Thymus (tissue), 11 donors: ENCODE data around the gene FANCL. TPM values are rescaled to one million over a fixed set of nuclear protein-coding genes. Genes with fewer than 3 reads are reported as not detected.
"Not testable (repeated sequence)": the region's sequence is repeated elsewhere in the genome, so short reads cannot be mapped to it uniquely, and the experiment has no call there.

Experiments
- DNase-seq, 9 donors: peaks; one replicate each; pipeline ENCODE4 v3.0.0-alpha.2; 2013; ENCODE audit warnings: low spot score in 9 of 9, low read depth in 6 of 9, missing footprints in 1 of 9
- H3K27ac ChIP-seq, 2 donors: one replicate each; pipeline ENCODE4 v1.5.1; 2013; ENCODE audit warnings: control low read depth in 1 of 2, low read depth in 1 of 2, low read length in 1 of 2, mild to moderate bottlenecking in 1 of 2, moderate library complexity in 1 of 2
- H3K27me3 ChIP-seq, 2 donors: one replicate each; pipeline ENCODE4 v1.5.1; 2013; ENCODE audit warnings: low read length in 1 of 2; ENCODE audit not compliant: control insufficient read depth in 2 of 2, insufficient read depth in 1 of 2
- H3K36me3 ChIP-seq, 2 donors: one replicate each; pipeline ENCODE4 v1.5.1; 2013; ENCODE audit warnings: low read length in 1 of 2, mild to moderate bottlenecking in 1 of 2, moderate library complexity in 1 of 2; ENCODE audit not compliant: control insufficient read depth in 2 of 2, insufficient read depth in 2 of 2
- H3K4me1 ChIP-seq, 2 donors: one replicate each; pipeline ENCODE4 v1.5.1; 2013; ENCODE audit warnings: low read length in 2 of 2; ENCODE audit not compliant: control insufficient read depth in 2 of 2, insufficient read depth in 2 of 2
- H3K4me3 ChIP-seq, 2 donors: one replicate each; pipeline ENCODE4 v1.5.1; 2013; ENCODE audit warnings: low read length in 2 of 2, control low read depth in 1 of 2, mild to moderate bottlenecking in 1 of 2
- H3K9me3 ChIP-seq, 2 donors: one replicate each; pipeline ENCODE4 v1.5.1; 2013; ENCODE audit warnings: low read length in 1 of 2, mild to moderate bottlenecking in 1 of 2; ENCODE audit not compliant: control insufficient read depth in 2 of 2, insufficient read depth in 1 of 2
- WGBS: extraction: QIAGEN DNeasy Blood & Tissue Kit; methylation state at CpG from one replicate; pipeline ENCODE4 v1.1.7; 2013; 5-methylcytosine and 5-hydroxymethylcytosine counted together
- polyA plus RNA-seq: library from polyadenylated mRNA; stranded (reverse); fragments of 200-250 nt; gene quantifications from one replicate; pipeline ENCODE4 v1.2.3, GENCODE V29; 2013
- total RNA-seq: library from RNA; stranded (reverse); fragments of 120-200 nt; gene quantifications from one replicate; pipeline ENCODE4 v1.2.4, GENCODE V29; 2013
- donor health status: healthy.

FANCL gene
- total and polyA plus RNA-seq, 2 donors = 26.9 to 29.4 TPM

DNA sequence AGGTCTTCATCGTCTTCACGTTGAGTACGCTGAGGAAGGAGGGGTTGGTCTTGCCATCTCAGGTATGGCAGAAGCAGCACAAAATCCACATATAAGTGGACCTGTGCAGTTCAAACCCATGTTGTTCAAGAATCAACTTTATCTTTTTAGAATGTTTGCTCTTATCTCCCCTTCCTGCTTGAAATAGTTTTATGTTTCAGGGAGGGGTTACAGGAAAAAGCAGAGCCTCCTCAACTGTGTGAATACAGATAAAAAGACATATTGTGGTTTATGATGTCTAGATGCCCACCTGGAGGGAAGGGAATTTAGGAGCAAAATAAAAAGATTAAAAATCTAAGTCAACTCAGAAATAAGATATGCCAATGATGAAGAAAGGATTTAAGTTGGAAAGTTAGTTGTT is 118.6 kb downstream of the FANCL start:
- Histone ChIP-seq H3K4me1 (no peaks in the 10 kb centered on the region), H3K27ac (no peak overlapping the region), H3K4me3 (no peak overlapping the region), H3K36me3 (no peaks in the 10 kb centered on the region), H3K27me3 (no peaks in the 10 kb centered on the region), H3K9me3 (no peaks in the 10 kb centered on the region)
- 95% methylated on average over 3 of the region's 3 CpGs for WGBS
- no peak for DNase-seq

GRCh38 chr2:58122040-58122439 is 119.1 kb downstream of the FANCL start:
- Histone ChIP-seq H3K9me3 (no peaks in the 10 kb centered on the region), H3K27ac (no peak overlapping the region), H3K4me1 (no peaks in the 10 kb centered on the region), H3K36me3 (no peaks in the 10 kb centered on the region), H3K27me3 (no peaks in the 10 kb centered on the region), H3K4me3 (no peak overlapping the region)
- WGBS = 97% methylated on average over 3 of the region's 3 CpGs
- no peak for DNase-seq

- H3K9me3 ChIP-seq = no peaks in the 10 kb centered on the region
- WGBS = 99% methylated on average over 5 of the region's 5 CpGs
These were observed 120.4 kb downstream of the FANCL start for GRCh38 chr2:58120626-58121229.

DNA sequence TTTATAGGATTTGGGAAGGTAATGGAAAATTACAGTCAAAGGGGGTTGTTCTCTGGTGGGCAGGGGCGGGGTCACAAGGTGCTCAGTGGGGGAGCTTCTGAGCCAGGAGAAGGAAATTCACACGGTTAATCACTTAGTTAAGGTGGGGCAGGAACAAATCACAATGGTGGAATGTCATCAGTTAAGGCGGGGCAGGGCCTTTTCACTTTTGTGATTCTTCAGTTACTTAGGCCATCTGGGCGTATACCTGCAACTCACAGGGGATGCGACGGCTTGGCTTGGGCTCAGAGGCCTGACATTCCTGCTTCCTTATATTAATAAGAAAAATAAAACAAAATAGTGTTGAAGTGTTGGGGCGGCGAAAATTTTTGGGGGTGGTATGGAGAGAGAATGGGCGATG is 127.6 kb downstream of the FANCL start:
- not testable (repeated sequence) for H3K4me1 ChIP-seq, H3K27ac ChIP-seq, H3K9me3 ChIP-seq, H3K27me3 ChIP-seq, H3K36me3 ChIP-seq, DNase-seq, H3K4me3 ChIP-seq
- 93% methylated on average over 9 of the region's 9 CpGs for WGBS

More at GRCh38 chr2:58120626-58121229, 120.4 kb downstream of the FANCL start:
- Histone ChIP-seq H3K4me1 (no peaks in the 10 kb centered on the region), H3K4me3 (no peak overlapping the region), H3K36me3 (no peaks in the 10 kb centered on the region), H3K27me3 (no peaks in the 10 kb centered on the region), H3K27ac (no peak overlapping the region)
- DNase-seq = no peak

GRCh38 chr2:58110765-58111164 is 130.4 kb downstream of the FANCL start:
- no peak for DNase-seq
- WGBS = over 99% methylated on average over 6 of the region's 6 CpGs
- no peaks in the 10 kb centered on the region for H3K36me3 ChIP-seq
- H3K9me3 ChIP-seq = no peaks in the 10 kb centered on the region
- H3K27ac ChIP-seq = no peak overlapping the region
- no peaks in the 10 kb centered on the region for H3K4me1 ChIP-seq
- H3K4me3 ChIP-seq = no peak overlapping the region
- H3K27me3 ChIP-seq = no peaks in the 10 kb centered on the region

DNA sequence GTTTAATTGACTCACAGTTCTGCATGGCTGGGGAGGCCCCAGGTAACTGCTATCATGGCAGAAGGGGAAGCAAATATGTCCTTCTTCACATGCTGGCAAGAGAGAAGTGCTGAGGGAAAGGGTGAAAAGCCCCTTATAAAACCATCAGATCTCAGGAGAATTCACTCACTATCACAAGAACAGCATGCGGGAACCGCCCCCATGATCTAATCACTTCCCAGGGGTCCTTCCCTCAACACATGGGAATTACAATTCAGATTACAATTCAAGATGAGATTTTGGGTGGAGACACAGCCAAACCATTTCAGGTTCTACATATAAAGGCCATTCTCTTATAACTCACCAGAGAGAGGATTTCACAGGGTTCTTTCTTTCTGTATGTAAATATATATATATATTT is 131.6 kb downstream of the FANCL start:
- no peak overlapping the region for H3K27ac ChIP-seq
- no peak for DNase-seq
- no peak overlapping the region for H3K4me3 ChIP-seq
- H3K27me3 ChIP-seq = no peaks in the 10 kb centered on the region
- 96% methylated on average over 2 of the region's 2 CpGs for WGBS
- no peaks in the 10 kb centered on the region for H3K9me3 ChIP-seq
- no peaks in the 10 kb centered on the region for H3K4me1 ChIP-seq
- no peaks in the 10 kb centered on the region for H3K36me3 ChIP-seq

Other genes starting within 250 kb of the FANCL start
- 19.5 TPM for gene VRK2, start 194.5 kb downstream of the FANCL start, total RNA-seq
- 17.6 TPM for gene VRK2, start 194.5 kb downstream of the FANCL start, polyA plus RNA-seq